ENCODE results near the gene SLC35E3.
"Not testable (repeated sequence)": the region's sequence is repeated elsewhere in the genome, so short reads cannot be mapped to it uniquely, and the experiment has no call there.

The SLC35E3 gene

DNA sequence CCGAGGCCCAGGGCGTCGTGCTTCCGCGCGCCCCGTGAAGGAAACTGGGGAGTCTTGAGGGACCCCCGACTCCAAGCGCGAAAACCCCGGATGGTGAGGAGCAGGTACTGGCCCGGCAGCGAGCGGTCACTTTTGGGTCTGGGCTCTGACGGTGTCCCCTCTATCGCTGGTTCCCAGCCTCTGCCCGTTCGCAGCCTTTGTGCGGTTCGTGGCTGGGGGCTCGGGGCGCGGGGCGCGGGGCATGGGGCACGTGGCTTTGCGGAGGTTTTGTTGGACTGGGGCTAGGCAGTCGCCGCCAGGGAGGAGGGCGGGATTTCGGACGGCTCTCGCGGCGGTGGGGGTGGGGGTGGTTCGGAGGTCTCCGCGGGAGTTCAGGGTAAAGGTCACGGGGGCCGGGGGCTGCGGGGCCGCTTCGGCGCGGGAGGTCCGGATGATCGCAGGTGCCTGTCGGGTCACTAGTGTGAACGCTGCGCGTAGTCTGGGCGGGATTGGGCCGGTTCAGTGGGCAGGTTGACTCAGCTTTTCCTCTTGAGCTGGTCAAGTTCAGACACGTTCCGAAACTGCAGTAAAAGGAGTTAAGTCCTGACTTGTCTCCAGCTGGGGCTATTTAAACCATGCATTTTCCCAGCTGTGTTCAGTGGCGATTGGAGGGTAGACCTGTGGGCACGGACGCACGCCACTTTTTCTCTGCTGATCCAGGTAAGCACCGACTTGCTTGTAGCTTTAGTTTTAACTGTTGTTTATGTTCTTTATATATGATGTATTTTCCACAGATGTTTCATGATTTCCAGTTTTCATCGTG is 62.6 kb downstream of the SLC35E3 start:
- DNase-seq (peak; percentile 79), ATAC-seq (peak; percentile 75)
- Mint-ChIP-seq H3K4me3 (peak overlapping the region; percentile 92), H3K27ac (peak overlapping the region; percentile 97), H3K4me1 (peaks cover 49% of the 10 kb centered on the region), H3K36me3 (ENCODE audit: low read depth) (peaks cover 38% of the 10 kb centered on the region), H3K9me3 (no peaks in the 10 kb centered on the region), H3K27me3 (peaks cover 2% of the 10 kb centered on the region)

GRCh38 chr12:68809190-68810026 is 63.4 kb downstream of the SLC35E3 start:
- DNase-seq (no peak), ATAC-seq (peak; percentile 0)
- H3K36me3 Mint-ChIP-seq (ENCODE audit: low read depth) = peaks cover 43% of the 10 kb centered on the region
- H3K4me3 Mint-ChIP-seq = peak overlapping the region; percentile 92
- H3K27me3 Mint-ChIP-seq = peaks cover 2% of the 10 kb centered on the region
- H3K4me1 Mint-ChIP-seq = peaks cover 52% of the 10 kb centered on the region
- peak overlapping the region; percentile 97 for H3K27ac Mint-ChIP-seq
- no peaks in the 10 kb centered on the region for H3K9me3 Mint-ChIP-seq

DNA sequence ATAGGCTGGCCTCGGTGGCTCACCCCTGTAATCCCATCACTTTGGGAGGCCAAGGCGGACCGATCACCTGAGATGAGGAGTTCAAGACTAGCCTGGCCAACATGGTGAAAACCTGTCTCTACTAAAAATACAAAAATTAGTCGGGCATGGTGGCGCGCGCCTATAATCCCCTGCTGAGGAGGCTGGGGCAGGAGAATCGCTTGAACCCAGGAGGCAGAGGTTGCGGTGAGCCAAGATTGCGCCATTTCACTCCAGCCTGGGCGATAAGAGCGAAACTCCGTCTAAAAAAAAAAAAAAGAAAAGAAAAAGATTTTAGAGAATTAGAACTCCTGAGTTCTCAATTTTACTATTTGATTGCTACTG is 64.0 kb downstream of the SLC35E3 start:
- ATAC-seq, H3K27me3 Mint-ChIP-seq, H3K9me3 Mint-ChIP-seq, DNase-seq: not testable (repeated sequence)
- peaks cover 48% of the 10 kb centered on the region for H3K36me3 Mint-ChIP-seq (ENCODE audit: low read depth)
- H3K27ac Mint-ChIP-seq = peak overlapping the region; percentile 97
- H3K4me1 Mint-ChIP-seq = peaks cover 58% of the 10 kb centered on the region
- H3K4me3 Mint-ChIP-seq = peak overlapping the region; percentile 92

GRCh38 chr12:68811573-68811972 is 65.6 kb downstream of the SLC35E3 start:
- ATAC-seq, H3K27ac Mint-ChIP-seq, H3K27me3 Mint-ChIP-seq, H3K9me3 Mint-ChIP-seq, DNase-seq: not testable (repeated sequence)
- Mint-ChIP-seq H3K36me3 (ENCODE audit: low read depth) (peaks cover 55% of the 10 kb centered on the region), H3K4me1 (peaks cover 61% of the 10 kb centered on the region), H3K4me3 (peak overlapping the region; percentile 52)

- ATAC-seq = no peak
- no peaks in the 10 kb centered on the region for H3K9me3 Mint-ChIP-seq
- no peak for DNase-seq
- peak overlapping the region; percentile 29 for H3K4me3 Mint-ChIP-seq
- H3K27ac Mint-ChIP-seq = no peak overlapping the region
- peaks cover 2% of the 10 kb centered on the region for H3K27me3 Mint-ChIP-seq
- H3K36me3 Mint-ChIP-seq (ENCODE audit: low read depth) = peaks cover 62% of the 10 kb centered on the region
- peaks cover 52% of the 10 kb centered on the region for H3K4me1 Mint-ChIP-seq
Measured at GRCh38 chr12:68812553-68813241, 66.7 kb downstream of the SLC35E3 start.

DNA sequence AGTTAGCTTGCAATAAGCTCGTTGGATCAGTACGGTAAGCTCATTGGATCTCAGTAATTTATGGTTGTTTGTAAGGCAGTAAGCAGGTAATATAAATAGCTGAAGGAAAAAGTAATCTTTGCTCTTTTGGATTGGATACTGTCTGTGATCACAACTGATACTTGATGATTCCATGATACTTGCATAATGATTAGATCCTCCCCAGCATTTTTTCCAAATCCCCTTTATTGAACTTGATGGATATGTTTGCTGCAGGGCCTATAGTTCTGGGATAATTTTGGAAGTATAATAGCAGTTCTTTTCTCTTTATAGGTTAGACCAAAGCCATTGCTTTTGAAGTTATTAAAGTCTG is 67.2 kb downstream of the SLC35E3 start:
- H3K9me3 Mint-ChIP-seq = no peaks in the 10 kb centered on the region
- peaks cover 62% of the 10 kb centered on the region for H3K36me3 Mint-ChIP-seq (ENCODE audit: low read depth)
- peaks cover 52% of the 10 kb centered on the region for H3K4me1 Mint-ChIP-seq
- ATAC-seq (no peak), DNase-seq (no peak)
- H3K4me3 Mint-ChIP-seq = no peak overlapping the region
- H3K27ac Mint-ChIP-seq = no peak overlapping the region
- H3K27me3 Mint-ChIP-seq = peaks cover 2% of the 10 kb centered on the region

- H3K9me3 Mint-ChIP-seq = no peaks in the 10 kb centered on the region
Measured at GRCh38 chr12:68814490-68815231, 68.7 kb downstream of the SLC35E3 start.

DNA sequence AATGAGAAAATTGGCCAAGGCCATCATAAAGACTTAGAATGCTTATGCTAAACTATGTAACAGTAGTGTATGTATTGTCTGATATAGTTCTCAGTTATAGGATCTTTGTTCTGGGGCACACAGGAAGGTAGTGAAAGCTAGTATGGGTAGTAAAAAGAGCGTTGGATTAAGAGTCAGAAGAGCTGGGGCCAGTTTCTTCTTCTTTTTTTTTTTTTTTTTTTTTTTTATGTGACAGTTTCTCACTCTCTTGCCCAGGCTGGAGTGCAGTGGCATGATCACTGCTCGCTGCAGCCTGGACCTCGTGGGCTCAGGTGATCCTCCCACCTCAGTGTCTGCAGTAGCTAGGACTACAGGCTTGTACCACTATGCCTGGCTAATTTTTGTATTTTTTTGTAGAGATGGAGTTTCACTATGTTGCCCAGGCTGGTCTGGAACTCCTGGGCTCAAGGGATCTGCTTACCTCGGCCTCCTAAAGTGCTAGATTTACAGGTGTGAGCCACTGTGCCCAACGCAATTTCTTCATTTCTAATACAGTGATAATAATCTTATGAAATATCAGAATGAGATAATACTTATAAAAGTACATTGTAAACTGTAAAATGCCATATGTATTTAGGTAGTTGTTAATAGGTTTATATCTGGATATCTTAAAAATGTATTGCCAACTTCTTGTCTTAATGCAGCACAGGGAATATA is 69.4 kb downstream of the SLC35E3 start:
- Mint-ChIP-seq H3K4me1 (peaks cover 38% of the 10 kb centered on the region), H3K9me3 (no peaks in the 10 kb centered on the region), H3K4me3 (no peak overlapping the region), H3K27ac (peak overlapping the region; percentile 13), H3K27me3 (no peaks in the 10 kb centered on the region), H3K36me3 (ENCODE audit: low read depth) (peaks cover 57% of the 10 kb centered on the region)
- DNase-seq (no peak), ATAC-seq (no peak)

More at GRCh38 chr12:68814490-68815231, 68.7 kb downstream of the SLC35E3 start:
- Mint-ChIP-seq H3K27me3 (no peaks in the 10 kb centered on the region), H3K27ac (peak overlapping the region; percentile 13), H3K4me1 (peaks cover 41% of the 10 kb centered on the region), H3K36me3 (ENCODE audit: low read depth) (peaks cover 59% of the 10 kb centered on the region), H3K4me3 (no peak overlapping the region)
- ATAC-seq (no peak), DNase-seq (no peak)

DNA sequence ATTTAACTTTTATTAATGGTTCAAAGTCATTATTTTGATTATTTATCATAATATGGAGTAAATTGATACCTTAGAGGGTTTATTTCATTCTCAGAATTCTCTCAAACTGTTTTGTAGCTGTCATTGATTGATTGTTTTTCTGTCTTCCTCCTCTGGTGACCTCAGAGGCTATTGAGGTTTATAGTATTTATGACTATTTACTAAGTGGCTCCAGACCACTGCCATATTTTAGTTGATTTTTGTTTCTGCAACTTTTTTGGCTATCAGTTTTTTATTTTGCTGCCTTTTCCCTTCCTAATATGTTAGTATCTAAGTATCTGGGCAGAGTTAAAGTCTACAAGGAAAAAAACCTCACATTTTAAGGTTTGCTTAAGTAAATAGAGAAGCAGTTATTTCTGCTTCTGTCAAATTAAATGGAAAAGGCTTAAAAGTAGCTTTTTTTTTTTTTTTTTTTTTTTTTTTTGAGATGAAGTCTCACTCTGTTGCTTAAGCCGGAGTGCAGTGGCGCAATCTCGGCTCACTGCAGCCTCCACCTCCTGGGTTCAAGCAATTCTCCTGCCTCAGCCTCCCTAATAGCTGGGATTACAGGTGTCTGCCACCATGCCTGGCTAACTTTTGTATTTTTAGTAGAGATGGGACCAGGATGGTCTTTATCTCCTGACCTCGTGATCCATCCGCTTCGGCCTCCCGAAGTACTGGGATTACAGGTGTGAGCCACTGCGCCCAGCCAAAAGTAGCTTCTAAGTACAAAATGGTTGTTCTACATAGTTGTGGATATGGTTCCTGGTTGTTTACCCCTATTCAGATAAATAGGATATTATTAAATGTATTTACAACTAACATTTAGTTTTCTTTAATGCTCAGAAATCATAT is 70.2 kb downstream of the SLC35E3 start:
- DNase-seq (no peak), ATAC-seq (no peak)
- Mint-ChIP-seq H3K27ac (no peak overlapping the region), H3K36me3 (ENCODE audit: low read depth) (peaks cover 59% of the 10 kb centered on the region), H3K4me3 (no peak overlapping the region), H3K4me1 (peaks cover 37% of the 10 kb centered on the region), H3K27me3 (no peaks in the 10 kb centered on the region), H3K9me3 (no peaks in the 10 kb centered on the region)

GRCh38 chr12:68819481-68819880 is 73.5 kb downstream of the SLC35E3 start:
- H3K4me3 Mint-ChIP-seq, ATAC-seq, H3K9me3 Mint-ChIP-seq, DNase-seq, H3K27me3 Mint-ChIP-seq, H3K27ac Mint-ChIP-seq: not testable (repeated sequence)
- Mint-ChIP-seq H3K36me3 (ENCODE audit: low read depth) (peaks cover 52% of the 10 kb centered on the region), H3K4me1 (peaks cover 20% of the 10 kb centered on the region)

GRCh38 chr12:68821357-68822188 is 75.6 kb downstream of the SLC35E3 start:
- peak; percentile 36 for ATAC-seq
- no peaks in the 10 kb centered on the region for H3K27me3 Mint-ChIP-seq
- H3K27ac Mint-ChIP-seq = peak overlapping the region; percentile 35
- H3K9me3 Mint-ChIP-seq = no peaks in the 10 kb centered on the region
- H3K4me1 Mint-ChIP-seq = peaks cover 22% of the 10 kb centered on the region
- H3K36me3 Mint-ChIP-seq (ENCODE audit: low read depth) = peaks cover 54% of the 10 kb centered on the region
- DNase-seq = no peak
- no peak overlapping the region for H3K4me3 Mint-ChIP-seq

- no peak overlapping the region for H3K27ac Mint-ChIP-seq
- no peaks in the 10 kb centered on the region for H3K9me3 Mint-ChIP-seq
- H3K4me3 Mint-ChIP-seq = no peak overlapping the region
- DNase-seq (no peak), ATAC-seq (no peak)
- peaks cover 31% of the 10 kb centered on the region for H3K4me1 Mint-ChIP-seq
- H3K36me3 Mint-ChIP-seq (ENCODE audit: low read depth) = peaks cover 57% of the 10 kb centered on the region
- H3K27me3 Mint-ChIP-seq = no peaks in the 10 kb centered on the region
Measured at GRCh38 chr12:68823696-68824095, 77.7 kb downstream of the SLC35E3 start.
